ENCODE results near the gene TREML1.

TREML1 gene

GRCh38 chr6:41153451-41153850 is 696 bp downstream of the TREML1 start:
- DNase-seq (ENCODE audit: low read depth): no peak
- no peak for TF ChIP-seq CTCF (IDR thresholded peaks at IDR 0.05; ENCODE audit: control insufficient read depth, extremely low read depth, insufficient read depth)
- no peak overlapping the region for H3K4me3 ChIP-seq (ENCODE audit: low read depth, low read length)

DNA sequence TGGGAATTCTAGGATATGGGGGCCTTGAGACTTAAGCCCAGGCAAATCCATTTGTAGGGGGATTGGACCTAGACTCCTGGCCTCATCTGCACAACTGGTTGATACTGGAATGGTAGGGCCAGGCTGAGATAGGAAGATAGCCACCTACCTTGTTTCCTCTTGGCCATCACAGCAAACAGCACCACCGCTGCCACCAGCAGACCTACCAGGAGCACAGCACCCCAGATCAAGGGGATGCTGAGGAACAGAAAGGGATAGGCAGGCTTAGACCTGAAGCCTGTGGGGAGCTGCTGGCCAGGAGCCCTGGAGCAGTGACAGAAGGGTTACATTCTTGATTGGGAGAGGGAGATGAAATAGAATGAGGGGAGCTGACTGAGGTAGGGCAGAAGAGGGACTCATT is 3.5 kb downstream of the TREML1 start:
- no peak overlapping the region for H3K4me3 ChIP-seq (ENCODE audit: low read depth, low read length)
- DNase-seq (ENCODE audit: low read depth): no peak
- no peak for TF ChIP-seq CTCF (IDR thresholded peaks at IDR 0.05; ENCODE audit: control insufficient read depth, extremely low read depth, insufficient read depth)

DNA sequence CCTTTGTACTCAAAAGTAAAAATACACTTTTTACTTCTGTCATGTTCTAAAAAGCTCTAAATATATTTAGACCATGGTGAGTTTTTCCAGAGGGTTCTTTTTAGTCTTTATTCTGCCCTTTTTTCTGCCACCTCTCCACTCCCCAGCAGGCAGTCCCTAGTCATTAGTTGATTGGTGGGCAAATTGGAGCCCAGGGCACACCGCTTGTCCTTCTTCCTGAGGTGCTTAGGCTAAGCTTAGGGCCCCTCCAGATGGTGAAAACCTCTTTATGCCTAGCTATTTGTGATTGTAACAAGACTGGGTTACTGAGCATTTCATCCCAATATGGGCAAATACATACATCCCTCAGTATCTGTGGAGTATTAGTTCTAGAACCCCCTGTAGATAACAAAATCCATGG is 6.2 kb downstream of the TREML1 start:
- H3K4me3 ChIP-seq (ENCODE audit: low read depth, low read length): no peak overlapping the region
- DNase-seq (ENCODE audit: low read depth): no peak
- no peak for TF ChIP-seq CTCF (IDR thresholded peaks at IDR 0.05; ENCODE audit: control insufficient read depth, extremely low read depth, insufficient read depth)

GRCh38 chr6:41136911-41137310 is 17.2 kb downstream of the TREML1 start:
- no peak for TF ChIP-seq CTCF (IDR thresholded peaks at IDR 0.05; ENCODE audit: control insufficient read depth, extremely low read depth, insufficient read depth)
- H3K4me3 ChIP-seq (ENCODE audit: low read depth, low read length): no peak overlapping the region
- no peak for DNase-seq (ENCODE audit: low read depth)

- DNase-seq (ENCODE audit: low read depth): no peak
- no peak overlapping the region for H3K4me3 ChIP-seq (ENCODE audit: low read depth, low read length)
- TF ChIP-seq CTCF (IDR thresholded peaks at IDR 0.05; ENCODE audit: control insufficient read depth, extremely low read depth, insufficient read depth): no peak
Observed at GRCh38 chr6:41135062-41135832, 18.9 kb downstream of the TREML1 start.

GRCh38 chr6:41132254-41132653 is 21.9 kb downstream of the TREML1 start:
- DNase-seq (ENCODE audit: low read depth): no peak
- H3K4me3 ChIP-seq (ENCODE audit: low read depth, low read length): no peak overlapping the region
- no peak for TF ChIP-seq CTCF (IDR thresholded peaks at IDR 0.05; ENCODE audit: control insufficient read depth, extremely low read depth, insufficient read depth)

- no peak overlapping the region for H3K4me3 ChIP-seq (ENCODE audit: low read depth, low read length)
- TF ChIP-seq CTCF (IDR thresholded peaks at IDR 0.05; ENCODE audit: control insufficient read depth, extremely low read depth, insufficient read depth): no peak
- DNase-seq (ENCODE audit: low read depth): no peak
Observed at GRCh38 chr6:41125282-41125681, 28.9 kb downstream of the TREML1 start.

Measured in LNCaP clone FGC (cell line).